ENCODE results near the gene PIR. TPM values are rescaled to one million over a fixed set of nuclear protein-coding genes. Genes with fewer than 3 reads are reported as not detected.

PIR gene
- total RNA-seq, 6 experiments from 2014 or later: 13.3 to 42.1 (median 23.1) TPM

DNA sequence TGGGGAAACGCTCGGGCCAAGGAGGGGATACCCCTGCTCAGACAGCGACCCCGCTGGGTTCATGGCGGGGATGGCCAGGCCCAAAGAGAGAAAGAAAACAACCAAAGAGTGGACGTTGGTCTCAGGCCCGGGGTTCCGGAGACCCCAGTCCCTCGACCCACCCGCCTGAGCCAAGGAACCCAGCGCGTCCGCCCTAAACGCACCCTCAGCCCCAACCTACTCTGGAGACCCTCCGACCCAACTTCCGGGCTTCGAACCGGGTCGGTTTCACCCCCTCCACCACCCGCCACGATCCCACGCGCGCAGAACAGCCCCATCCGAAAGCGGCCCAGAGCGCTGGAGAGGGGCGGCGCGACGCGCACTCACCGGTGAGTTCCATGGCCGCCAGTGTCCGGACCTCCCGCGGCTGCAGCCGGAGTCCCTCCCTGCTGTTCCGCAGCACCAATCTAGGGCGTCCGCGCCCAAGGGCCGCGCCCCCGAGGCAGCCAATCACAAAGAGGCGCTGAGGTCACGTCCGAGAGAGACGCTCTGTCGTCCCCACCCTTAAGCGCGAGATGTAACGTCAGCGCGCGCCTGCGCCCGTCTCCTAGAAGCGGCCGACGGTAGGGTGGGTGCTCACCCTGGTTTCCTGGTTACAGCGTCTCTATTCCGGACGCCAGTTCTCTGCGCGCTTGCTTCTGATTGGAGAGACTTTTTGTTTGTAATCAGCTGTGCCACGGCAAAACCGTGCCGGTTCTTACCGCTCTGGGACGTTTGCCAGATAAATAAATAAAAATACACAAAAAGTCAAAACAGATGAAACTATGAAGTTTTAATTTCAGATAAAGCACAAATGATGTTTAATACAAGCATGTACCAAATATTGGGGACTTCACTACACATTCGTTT lies 157.8 kb downstream of the PIR start, which contains the start of gene PIGA:
Gene PIGA (minus strand): TSS at position 389 of the 888 bp plus-strand sequence. CDS start 3,593 bp downstream, outside the sequence.
- Histone ChIP-seq H3K4me1 (no peaks in the 10 kb centered on the region), H3K4me3 (peak within 1 kb of the TSS; percentile 60 to 63 (median 63)), H3K9me3 (no peaks in the 10 kb centered on the region), H3K27ac (peak within 1 kb of the TSS; percentile 71 to 88 (median 82)), H3K27me3 (peaks cover 0 to 4% of the 10 kb centered on the region in 2 donors), H3K36me3 (no peaks in the 10 kb centered on the region)
- TF ChIP-seq, protein P1, sequence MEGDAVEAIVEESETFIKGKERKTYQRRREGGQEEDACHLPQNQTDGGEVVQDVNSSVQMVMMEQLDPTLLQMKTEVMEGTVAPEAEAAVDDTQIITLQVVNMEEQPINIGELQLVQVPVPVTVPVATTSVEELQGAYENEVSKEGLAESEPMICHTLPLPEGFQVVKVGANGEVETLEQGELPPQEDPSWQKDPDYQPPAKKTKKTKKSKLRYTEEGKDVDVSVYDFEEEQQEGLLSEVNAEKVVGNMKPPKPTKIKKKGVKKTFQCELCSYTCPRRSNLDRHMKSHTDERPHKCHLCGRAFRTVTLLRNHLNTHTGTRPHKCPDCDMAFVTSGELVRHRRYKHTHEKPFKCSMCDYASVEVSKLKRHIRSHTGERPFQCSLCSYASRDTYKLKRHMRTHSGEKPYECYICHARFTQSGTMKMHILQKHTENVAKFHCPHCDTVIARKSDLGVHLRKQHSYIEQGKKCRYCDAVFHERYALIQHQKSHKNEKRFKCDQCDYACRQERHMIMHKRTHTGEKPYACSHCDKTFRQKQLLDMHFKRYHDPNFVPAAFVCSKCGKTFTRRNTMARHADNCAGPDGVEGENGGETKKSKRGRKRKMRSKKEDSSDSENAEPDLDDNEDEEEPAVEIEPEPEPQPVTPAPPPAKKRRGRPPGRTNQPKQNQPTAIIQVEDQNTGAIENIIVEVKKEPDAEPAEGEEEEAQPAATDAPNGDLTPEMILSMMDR (IDR thresholded peaks at IDR 0.05): no peak
- TF ChIP-seq POLR2A (IDR thresholded peaks at IDR 0.05): peak; percentile 94
- intact Hi-C loops (cut with DNase I): no loop called here
- DNase-seq (peak; percentile 95 to 97 (median 95)), ATAC-seq (peak; percentile 98 to 100 (median 99))
- 30% methylated on average over 41 of the region's 72 CpGs for WGBS (ENCODE audit: insufficient coverage, low coverage, low lambda C conversion rate, missing lambda C conversion rate)

Other genes starting within 250 kb of the PIR start
- gene ASB9, start 223.2 kb downstream of the PIR start, total RNA-seq: 1 to 10 TPM; 1.3 to 7.4 (median 3.5) TPM
- gene ASB11, start 177.7 kb downstream of the PIR start, total RNA-seq: not detected
- gene PIGA, start 157.8 kb downstream of the PIR start, total RNA-seq: 10 to 100 TPM in 1 of 6 experiments, 1 to 10 TPM in 5; 4.8 to 12.5 (median 7.3) TPM
- under 1 TPM; 0.22 to 0.49 (median 0.33) TPM for gene VEGFD, start 108.9 kb downstream of the PIR start, total RNA-seq
- 1 to 10 TPM in 1 of 6 experiments, under 1 TPM in 5; 0.33 to 1.7 (median 0.45) TPM for gene BMX, start 7.5 kb upstream of the PIR start, total RNA-seq
- gene ACE2, start 107.6 kb upstream of the PIR start, total RNA-seq: 1 to 10 TPM in 4 of 6 experiments, under 1 TPM in 2; 0.92 to 8.7 (median 1.4) TPM
- gene CLTRN, start 171.5 kb upstream of the PIR start, total RNA-seq: 10 to 100 TPM in 5 of 6 experiments, 1 to 10 TPM in 1; 8.8 to 14.0 (median 10.2) TPM
- 1 to 10 TPM; 1.5 to 4.3 (median 2.8) TPM for gene CA5B, start 244.9 kb upstream of the PIR start, total RNA-seq